SK-N-SH treated with all-trans-retinoic acid at 6 μM for 48 hours (cell line): Measurements from ENCODE around the gene NPHS1.

Experiments used
- ATAC-seq: fragments of 200-7000 bp; cut with Tn5 transposase; 3 replicates; pipeline ENCODE4 v1.9.1; 2020; ENCODE audit warnings: mild to moderate bottlenecking, moderate library complexity
- ARNTL ChIP-seq: fragments of 450-650 bp; formaldehyde crosslinking; IDR thresholded peaks from 2 replicates; pipeline ENCODE4 v1.5.0; 2020; ENCODE audit warnings: low read depth, mild to moderate bottlenecking, moderate library complexity, borderline replicate concordance
- BACH2 ChIP-seq: fragments of 250-450 bp; sonication (Bioruptor Pico); IDR thresholded peaks from 2 replicates; pipeline ENCODE4 v1.9.0; 2021; ENCODE audit warnings: mild to moderate bottlenecking, borderline replicate concordance
- CSDC2 ChIP-seq: fragments of 250-450 bp; sonication (Bioruptor Pico); IDR thresholded peaks from 2 replicates; pipeline ENCODE4 v1.5.0; 2020; ENCODE audit warnings: mild to moderate bottlenecking, moderate library complexity
- ESRRG ChIP-seq: fragments of 250-450 bp; sonication (Bioruptor Pico); IDR thresholded peaks from 2 replicates; pipeline ENCODE4 v1.6.1; 2021; ENCODE audit warnings: mild to moderate bottlenecking
- GLIS3 ChIP-seq: fragments of 250-450 bp; sonication (Bioruptor Pico); IDR thresholded peaks from 2 replicates; pipeline ENCODE4 v1.5.0; 2020; ENCODE audit warnings: mild to moderate bottlenecking, moderate library complexity
- ISL1 ChIP-seq: fragments of 250-450 bp; sonication (Bioruptor Pico); IDR thresholded peaks from 2 replicates; pipeline ENCODE4 v2.1.2; 2022; ENCODE audit warnings: mild to moderate bottlenecking, moderate library complexity
- OSR1 ChIP-seq: fragments of 250-450 bp; sonication (Bioruptor Pico); IDR thresholded peaks from 2 replicates; pipeline ENCODE4 v1.8.0; 2022; ENCODE audit warnings: moderate library complexity, mild to moderate bottlenecking, inconsistent platforms
- PPARA ChIP-seq: fragments of 250-450 bp; sonication (Bioruptor Pico); IDR thresholded peaks from 2 replicates; pipeline ENCODE4 v1.5.0; 2020; ENCODE audit warnings: mild to moderate bottlenecking, borderline replicate concordance
- RARB ChIP-seq: fragments of 250-450 bp; sonication (Bioruptor Pico); IDR thresholded peaks from 2 replicates; pipeline ENCODE4 v1.8.0; 2021; ENCODE audit warnings: mild to moderate bottlenecking, moderate library complexity
- SNAI2 ChIP-seq: fragments of 250-450 bp; sonication (Bioruptor Pico); IDR thresholded peaks from 2 replicates; pipeline ENCODE4 v1.5.0; 2020; ENCODE audit warnings: mild to moderate bottlenecking, moderate library complexity
- TCF4 ChIP-seq: fragments of 250-450 bp; sonication (Bioruptor Pico); IDR thresholded peaks from 2 replicates; pipeline ENCODE4 v1.8.0; 2021; ENCODE audit warnings: mild to moderate bottlenecking, moderate library complexity, borderline replicate concordance
- TOX ChIP-seq: fragments of 250-450 bp; sonication (Bioruptor Pico); IDR thresholded peaks from 2 replicates; pipeline ENCODE4 v1.8.0; 2021; ENCODE audit warnings: mild to moderate bottlenecking, moderate library complexity, borderline replicate concordance
- ZC3H10 ChIP-seq: fragments of 250-450 bp; sonication (Bioruptor Pico); IDR thresholded peaks from 2 replicates; pipeline ENCODE4 v1.5.1; 2021; ENCODE audit warnings: mild to moderate bottlenecking, moderate library complexity
- ZFP3 ChIP-seq: fragments of 250-450 bp; sonication (Bioruptor Pico); IDR thresholded peaks from 2 replicates; pipeline ENCODE4 v1.5.0; 2020; ENCODE audit warnings: mild to moderate bottlenecking, moderate library complexity
- ZFP30 ChIP-seq: fragments of 450-650 bp; formaldehyde crosslinking; IDR thresholded peaks from 2 replicates; pipeline ENCODE4 v1.5.0; 2022; ENCODE audit warnings: mild to moderate bottlenecking, moderate library complexity
- ZNF565 ChIP-seq: fragments of 450-650 bp; formaldehyde crosslinking; conservative IDR thresholded peaks from 2 replicates; pipeline ENCODE4 v1.5.0; 2020; ENCODE audit warnings: low read depth, mild to moderate bottlenecking, moderate library complexity
- ZNF70 ChIP-seq: fragments of 450-650 bp; formaldehyde crosslinking; IDR thresholded peaks from 2 replicates; pipeline ENCODE4 v1.5.0; 2020; ENCODE audit warnings: mild to moderate bottlenecking, moderate library complexity
- ZNF8 ChIP-seq: fragments of 450-650 bp; formaldehyde crosslinking; IDR thresholded peaks from 2 replicates; pipeline ENCODE4 v1.5.0; 2020; ENCODE audit warnings: mild to moderate bottlenecking, moderate library complexity
- TF ChIP-seq, protein P1 (sequence below): fragments of 250-450 bp; sonication (Bioruptor Pico); IDR thresholded peaks from 2 replicates; pipeline ENCODE4 v1.5.0; 2020; ENCODE audit warnings: mild to moderate bottlenecking, moderate library complexity
- TF ChIP-seq, protein P2 (sequence below): fragments of 250-450 bp; sonication (Bioruptor Pico); IDR thresholded peaks from 2 replicates; pipeline ENCODE4 v1.8.0; 2020; ENCODE audit warnings: mild to moderate bottlenecking, moderate library complexity, borderline replicate concordance
- TF ChIP-seq, protein P3 (sequence below): fragments of 250-450 bp; sonication (Bioruptor Pico); IDR thresholded peaks from 2 replicates; pipeline ENCODE4 v1.5.1; 2021; ENCODE audit warnings: mild to moderate bottlenecking, moderate library complexity

NPHS1 gene

DNA sequence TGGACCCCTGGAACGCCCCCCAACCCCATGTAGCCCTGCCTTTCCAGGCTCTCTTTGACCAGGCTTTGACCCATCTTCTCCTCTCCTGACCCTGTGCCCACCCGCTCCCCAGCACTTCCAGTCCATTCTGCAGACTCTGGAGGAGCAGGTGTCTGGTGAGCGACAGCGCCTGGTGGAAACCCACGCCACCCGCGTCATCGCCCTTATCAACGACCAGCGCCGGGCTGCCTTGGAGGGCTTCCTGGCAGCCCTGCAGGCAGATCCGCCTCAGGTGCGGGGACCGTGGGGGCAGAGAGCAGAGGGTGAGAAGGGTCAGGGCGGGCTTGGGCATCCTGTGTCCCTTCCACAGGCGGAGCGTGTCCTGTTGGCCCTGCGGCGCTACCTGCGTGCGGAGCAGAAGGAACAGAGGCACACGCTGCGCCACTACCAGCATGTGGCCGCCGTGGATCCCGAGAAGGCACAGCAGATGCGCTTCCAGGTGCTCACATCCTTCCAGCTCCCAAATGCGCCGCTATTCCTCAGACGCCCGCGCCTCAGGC lies 22.2 kb upstream of the NPHS1 start:
- no peak for TF ChIP-seq SNAI2 (CRISPR knock-in tag)
- no peak for TF ChIP-seq TCF4 (CRISPR knock-in tag)
- TF ChIP-seq ZC3H10 (CRISPR knock-in tag): no peak
- TF ChIP-seq, protein P1, sequence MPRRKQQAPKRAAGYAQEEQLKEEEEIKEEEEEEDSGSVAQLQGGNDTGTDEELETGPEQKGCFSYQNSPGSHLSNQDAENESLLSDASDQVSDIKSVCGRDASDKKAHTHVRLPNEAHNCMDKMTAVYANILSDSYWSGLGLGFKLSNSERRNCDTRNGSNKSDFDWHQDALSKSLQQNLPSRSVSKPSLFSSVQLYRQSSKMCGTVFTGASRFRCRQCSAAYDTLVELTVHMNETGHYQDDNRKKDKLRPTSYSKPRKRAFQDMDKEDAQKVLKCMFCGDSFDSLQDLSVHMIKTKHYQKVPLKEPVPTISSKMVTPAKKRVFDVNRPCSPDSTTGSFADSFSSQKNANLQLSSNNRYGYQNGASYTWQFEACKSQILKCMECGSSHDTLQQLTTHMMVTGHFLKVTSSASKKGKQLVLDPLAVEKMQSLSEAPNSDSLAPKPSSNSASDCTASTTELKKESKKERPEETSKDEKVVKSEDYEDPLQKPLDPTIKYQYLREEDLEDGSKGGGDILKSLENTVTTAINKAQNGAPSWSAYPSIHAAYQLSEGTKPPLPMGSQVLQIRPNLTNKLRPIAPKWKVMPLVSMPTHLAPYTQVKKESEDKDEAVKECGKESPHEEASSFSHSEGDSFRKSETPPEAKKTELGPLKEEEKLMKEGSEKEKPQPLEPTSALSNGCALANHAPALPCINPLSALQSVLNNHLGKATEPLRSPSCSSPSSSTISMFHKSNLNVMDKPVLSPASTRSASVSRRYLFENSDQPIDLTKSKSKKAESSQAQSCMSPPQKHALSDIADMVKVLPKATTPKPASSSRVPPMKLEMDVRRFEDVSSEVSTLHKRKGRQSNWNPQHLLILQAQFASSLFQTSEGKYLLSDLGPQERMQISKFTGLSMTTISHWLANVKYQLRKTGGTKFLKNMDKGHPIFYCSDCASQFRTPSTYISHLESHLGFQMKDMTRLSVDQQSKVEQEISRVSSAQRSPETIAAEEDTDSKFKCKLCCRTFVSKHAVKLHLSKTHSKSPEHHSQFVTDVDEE (CRISPR knock-in tag): no peak
- TF ChIP-seq TOX: no peak
- TF ChIP-seq ZNF70 (CRISPR knock-in tag): no peak
- TF ChIP-seq CSDC2 (CRISPR knock-in tag): no peak
- TF ChIP-seq, protein P2, sequence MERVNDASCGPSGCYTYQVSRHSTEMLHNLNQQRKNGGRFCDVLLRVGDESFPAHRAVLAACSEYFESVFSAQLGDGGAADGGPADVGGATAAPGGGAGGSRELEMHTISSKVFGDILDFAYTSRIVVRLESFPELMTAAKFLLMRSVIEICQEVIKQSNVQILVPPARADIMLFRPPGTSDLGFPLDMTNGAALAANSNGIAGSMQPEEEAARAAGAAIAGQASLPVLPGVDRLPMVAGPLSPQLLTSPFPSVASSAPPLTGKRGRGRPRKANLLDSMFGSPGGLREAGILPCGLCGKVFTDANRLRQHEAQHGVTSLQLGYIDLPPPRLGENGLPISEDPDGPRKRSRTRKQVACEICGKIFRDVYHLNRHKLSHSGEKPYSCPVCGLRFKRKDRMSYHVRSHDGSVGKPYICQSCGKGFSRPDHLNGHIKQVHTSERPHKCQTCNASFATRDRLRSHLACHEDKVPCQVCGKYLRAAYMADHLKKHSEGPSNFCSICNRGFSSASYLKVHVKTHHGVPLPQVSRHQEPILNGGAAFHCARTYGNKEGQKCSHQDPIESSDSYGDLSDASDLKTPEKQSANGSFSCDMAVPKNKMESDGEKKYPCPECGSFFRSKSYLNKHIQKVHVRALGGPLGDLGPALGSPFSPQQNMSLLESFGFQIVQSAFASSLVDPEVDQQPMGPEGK (CRISPR knock-in tag): no peak
- TF ChIP-seq ISL1 (CRISPR knock-in tag): no peak
- no peak for TF ChIP-seq ZNF565 (CRISPR knock-in tag)
- TF ChIP-seq ZNF8 (CRISPR knock-in tag): no peak
- TF ChIP-seq OSR1 (CRISPR knock-in tag): no peak
- TF ChIP-seq ZFP3 (CRISPR knock-in tag): no peak
- no peak for TF ChIP-seq ESRRG (CRISPR knock-in tag)
- TF ChIP-seq GLIS3 (CRISPR knock-in tag): no peak
- TF ChIP-seq, protein P3, sequence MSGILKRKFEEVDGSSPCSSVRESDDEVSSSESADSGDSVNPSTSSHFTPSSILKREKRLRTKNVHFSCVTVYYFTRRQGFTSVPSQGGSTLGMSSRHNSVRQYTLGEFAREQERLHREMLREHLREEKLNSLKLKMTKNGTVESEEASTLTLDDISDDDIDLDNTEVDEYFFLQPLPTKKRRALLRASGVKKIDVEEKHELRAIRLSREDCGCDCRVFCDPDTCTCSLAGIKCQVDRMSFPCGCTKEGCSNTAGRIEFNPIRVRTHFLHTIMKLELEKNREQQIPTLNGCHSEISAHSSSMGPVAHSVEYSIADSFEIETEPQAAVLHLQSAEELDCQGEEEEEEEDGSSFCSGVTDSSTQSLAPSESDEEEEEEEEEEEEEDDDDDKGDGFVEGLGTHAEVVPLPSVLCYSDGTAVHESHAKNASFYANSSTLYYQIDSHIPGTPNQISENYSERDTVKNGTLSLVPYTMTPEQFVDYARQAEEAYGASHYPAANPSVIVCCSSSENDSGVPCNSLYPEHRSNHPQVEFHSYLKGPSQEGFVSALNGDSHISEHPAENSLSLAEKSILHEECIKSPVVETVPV (CRISPR knock-in tag): no peak
- no peak for TF ChIP-seq ARNTL (CRISPR knock-in tag)
- TF ChIP-seq PPARA (CRISPR knock-in tag): no peak
- no peak for ATAC-seq

DNA sequence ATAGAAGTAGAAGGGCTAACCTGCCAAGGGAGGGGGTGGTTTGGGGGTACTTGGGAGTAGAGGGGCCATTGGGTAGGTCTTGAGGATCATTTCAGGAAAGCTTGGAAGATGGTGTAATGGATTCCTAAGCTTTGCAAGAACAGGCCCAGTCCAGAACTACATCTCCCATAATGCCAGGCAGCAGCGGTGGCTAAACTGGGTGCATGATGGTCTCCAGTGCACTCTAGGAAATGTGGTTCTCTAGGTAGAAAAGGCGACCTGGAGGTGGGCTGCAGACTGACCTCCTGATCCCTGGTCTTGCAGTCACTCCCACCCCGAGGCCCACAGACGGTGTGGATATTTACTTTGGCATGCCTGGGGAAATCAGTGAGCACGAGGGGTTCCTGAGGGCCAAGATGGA lies 19.9 kb upstream of the NPHS1 start:
- TF ChIP-seq ESRRG (CRISPR knock-in tag) (no peak), ZFP3 (CRISPR knock-in tag) (no peak), ZC3H10 (CRISPR knock-in tag) (no peak), ZNF70 (CRISPR knock-in tag) (no peak), SNAI2 (CRISPR knock-in tag) (no peak), ZFP30 (no peak), RARB (CRISPR knock-in tag) (no peak), OSR1 (CRISPR knock-in tag) (no peak), BACH2 (CRISPR knock-in tag) (no peak), TOX (no peak), ZNF565 (CRISPR knock-in tag) (no peak)
- TF ChIP-seq, protein P2 (CRISPR knock-in tag): no peak
- TF ChIP-seq, protein P3 (CRISPR knock-in tag): no peak
- no peak for ATAC-seq

DNA sequence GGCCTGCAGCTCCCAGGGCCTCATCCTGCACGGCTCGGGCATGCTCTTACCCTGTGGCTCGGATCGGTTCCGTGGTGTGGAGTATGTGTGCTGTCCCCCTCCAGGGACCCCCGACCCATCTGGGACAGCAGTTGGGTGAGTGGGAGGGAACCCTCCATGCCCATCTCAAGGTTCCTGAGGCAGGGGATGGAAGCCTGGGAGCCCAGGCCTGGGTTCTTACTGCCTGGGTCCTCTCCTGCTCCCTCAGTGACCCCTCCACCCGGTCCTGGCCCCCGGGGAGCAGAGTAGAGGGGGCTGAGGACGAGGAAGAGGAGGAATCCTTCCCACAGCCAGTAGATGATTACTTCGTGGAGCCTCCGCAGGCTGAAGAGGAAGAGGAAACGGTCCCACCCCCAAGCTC lies 19.3 kb upstream of the NPHS1 start:
- ATAC-seq: no peak
- TF ChIP-seq, protein P2 (CRISPR knock-in tag): no peak
- TF ChIP-seq RARB (CRISPR knock-in tag): no peak
- TF ChIP-seq CSDC2 (CRISPR knock-in tag): no peak
- TF ChIP-seq ZFP30: no peak
- TF ChIP-seq BACH2 (CRISPR knock-in tag): no peak
- TF ChIP-seq ZC3H10 (CRISPR knock-in tag): no peak
- TF ChIP-seq GLIS3 (CRISPR knock-in tag): no peak
- TF ChIP-seq ARNTL (CRISPR knock-in tag): no peak
- TF ChIP-seq TOX: no peak
- TF ChIP-seq TCF4 (CRISPR knock-in tag): no peak
- no peak for TF ChIP-seq ESRRG (CRISPR knock-in tag)
- TF ChIP-seq, protein P1 (CRISPR knock-in tag): no peak
